Transverse colon (tissue), 4 donors: ENCODE results near the gene CCDC148. TPM values are rescaled to one million over a fixed set of nuclear protein-coding genes. Genes with fewer than 3 reads are reported as not detected.
A peak's percentile ranks its signal among the peaks of the same experiment; 100 is the strongest.

Experiments used
- DNase-seq: peaks from one replicate; pipeline ENCODE4 v3.0.0-alpha.2; 2019
- H3K27ac ChIP-seq, 4 donors: fragments of 200-600 bp; sonication (generic); 2 replicates each; pipeline ENCODE4 v1.5.1; 2016 to 2018; ENCODE audit warnings: inconsistent platforms in 4 of 4
- H3K27me3 ChIP-seq: fragments of 200-600 bp; sonication (generic); 2 replicates; pipeline ENCODE4 v1.5.1; 2017; ENCODE audit warnings: inconsistent platforms
- H3K36me3 ChIP-seq, 4 donors: fragments of 200-600 bp; sonication (generic); 2 replicates each; pipeline ENCODE4 v1.5.1; 2017 to 2019; ENCODE audit warnings: inconsistent platforms in 4 of 4
- H3K4me1 ChIP-seq, 4 donors: fragments of 200-600 bp; sonication (generic); 2 replicates each; pipeline ENCODE4 v1.5.1; 2017 to 2020; ENCODE audit warnings: inconsistent platforms in 4 of 4
- H3K4me3 ChIP-seq, 4 donors: fragments of 200-600 bp; sonication (generic); 1 replicate in 1 of 4; 2 replicates in 3 of 4; pipeline versions ENCODE4 v1.5.1 to v1.6.1; 2017 to 2019; ENCODE audit warnings: inconsistent platforms in 4 of 4
- H3K9me3 ChIP-seq, 2 donors: fragments of 200-600 bp; sonication (generic); 2 replicates each; pipeline ENCODE4 v1.5.1; 2017 to 2019; ENCODE audit warnings: inconsistent platforms in 2 of 2
- CTCF ChIP-seq, 5 experiments: fragments of 200-600 bp in 3 of 5; fragments of 450-650 bp in 2 of 5; sonication (generic) in 3 of 5; IDR thresholded peaks; 1 replicate in 2 of 5; 2 replicates in 3 of 5; pipeline ENCODE4 v1.5.1; 2016 to 2017; ENCODE audit warnings: antibody characterized with exemption in 5 of 5, inconsistent platforms in 3 of 5, mild to moderate bottlenecking in 2 of 5, moderate library complexity in 1 of 5
- EP300 ChIP-seq: sonication (generic); formaldehyde crosslinking; IDR thresholded peaks from one replicate; pipeline ENCODE4 v1.6.1; 2017; ENCODE audit warnings: antibody characterized with exemption, low read depth
- POLR2A ChIP-seq: fragments of 450-650 bp; IDR thresholded peaks from one replicate; pipeline ENCODE4 v1.6.1; 2016; ENCODE audit warnings: antibody characterized with exemption, mild to moderate bottlenecking, moderate library complexity
- POLR2AphosphoS5 ChIP-seq, 3 donors: sonication (generic); formaldehyde crosslinking; IDR thresholded peaks; one replicate each; pipeline ENCODE4 v1.6.1; 2016; ENCODE audit warnings: antibody characterized with exemption in 3 of 3
- WGBS, 2 donors: methylation state at CpG; one replicate each; pipeline ENCODE4 v1.1.5; 2018; ENCODE audit warnings: low coverage in 1 of 2; 5-methylcytosine and 5-hydroxymethylcytosine counted together
- in situ Hi-C, 4 donors: fragments of 200-750 bp; cut with MboI; loops; one replicate each; pipeline versions ENCODE4 v1.15.0 to v1.15.1; 2017; ENCODE audit warnings: low sequenced_read_pairs in 3 of 4, low pct_ligation_motif_present in 1 of 4, low pct_unique_long_range_greater_than_20kb in 1 of 4
- intact Hi-C: fragments of 100-400 bp; cut with DNase I; formaldehyde crosslinking; loops from one replicate; pipeline ENCODE4 v1.15.1; 2023; ENCODE audit warnings: low total_unique reads
- total RNA-seq, 4 donors: library from RNA; depleted of rRNA; stranded (reverse); fragments of >200 nt; gene quantifications; one replicate each; pipeline ENCODE4 v1.1.0, GENCODE V29; 2016

CCDC148 gene
- total RNA-seq, 4 donors from 2014 or later = 0.48 TPM; not detected in 3

GRCh38 chr2:158131919-158132566, 324.5 kb downstream of the CCDC148 start:
- Histone ChIP-seq H3K27me3 (no peaks in the 10 kb centered on the region), H3K9me3 (no peaks in the 10 kb centered on the region), H3K4me1 (peaks cover 7 to 58% (median 22%) of the 10 kb centered on the region in 4 donors), H3K36me3 (no peaks in the 10 kb centered on the region), H3K27ac (peak overlapping the region; percentile 74 to 82 (median 78)), H3K4me3 (no peak overlapping the region)
- intact Hi-C loops (no loop called here), in situ Hi-C loops (no loop called here)
- DNase-seq = no peak
- WGBS, 2 donors = 56 to 67% methylated on average over 3 to 7 of the region's 7 CpGs
- TF ChIP-seq POLR2AphosphoS5 (IDR thresholded peaks at IDR 0.05) (no peak), CTCF (IDR thresholded peaks at IDR 0.05) (no peak), POLR2A (no peak), EP300 (no peak)

- in situ Hi-C loops = no loop called here
- no peaks in the 10 kb centered on the region for H3K27me3 ChIP-seq
- no peaks in the 10 kb centered on the region for H3K9me3 ChIP-seq
- TF ChIP-seq POLR2AphosphoS5 (IDR thresholded peaks at IDR 0.05) (no peak), EP300 (no peak), CTCF (IDR thresholded peaks at IDR 0.05) (no peak), POLR2A (no peak)
- DNase-seq = no peak
- intact Hi-C loops = no loop called here
- WGBS, 2 donors = 45 to 57% methylated on average over 1 of the region's 1 CpG
- peaks cover 7 to 62% (median 23%) of the 10 kb centered on the region in 4 donors for H3K4me1 ChIP-seq
- H3K36me3 ChIP-seq = no peaks in the 10 kb centered on the region
- peak overlapping the region; percentile 74 to 82 (median 78) for H3K27ac ChIP-seq
- H3K4me3 ChIP-seq = no peak overlapping the region
These were observed 325.1 kb downstream of the CCDC148 start for GRCh38 chr2:158131483-158131912.

DNA sequence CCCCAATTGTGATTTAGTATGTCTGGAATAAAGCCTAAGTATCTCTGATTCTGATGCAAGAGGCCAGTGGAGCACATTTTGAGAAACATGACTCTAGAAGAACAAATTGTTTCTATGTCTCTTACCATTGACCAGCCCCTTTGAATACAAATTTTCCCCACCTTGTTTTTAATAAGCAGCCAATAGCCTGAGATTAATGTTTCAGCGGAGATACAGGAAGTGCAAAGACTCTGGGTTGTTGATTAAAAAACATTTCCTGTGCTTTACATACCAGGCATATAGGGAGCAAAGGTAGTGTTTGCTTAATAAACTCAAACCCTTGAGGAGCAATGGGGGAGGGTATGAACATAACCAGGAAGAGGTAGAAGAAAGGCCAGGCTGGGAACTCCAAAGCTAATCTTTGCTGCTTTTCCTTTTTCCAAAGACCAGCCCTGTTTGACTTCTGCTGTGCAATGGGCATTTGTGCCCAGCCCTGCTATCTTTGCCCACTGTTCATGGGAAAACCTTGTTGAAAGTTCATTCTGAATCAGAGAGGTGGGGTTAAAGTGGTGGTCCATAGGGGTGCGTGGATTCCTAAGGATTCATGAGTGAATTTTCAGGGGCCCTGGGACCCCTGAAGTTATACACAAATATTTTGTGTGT, 325.6 kb downstream of the CCDC148 start:
- Histone ChIP-seq H3K4me1 (peaks cover 7 to 67% (median 25%) of the 10 kb centered on the region in 4 donors), H3K9me3 (no peaks in the 10 kb centered on the region), H3K27ac (peak overlapping the region; percentile 74 to 82 (median 78)), H3K4me3 (no peak overlapping the region), H3K36me3 (no peaks in the 10 kb centered on the region), H3K27me3 (no peaks in the 10 kb centered on the region)
- 57 to 59% methylated on average over 1 to 2 of the region's 2 CpGs for WGBS, 2 donors
- intact Hi-C loops (no loop called here), in situ Hi-C loops (no loop called here)
- no peak for DNase-seq
- TF ChIP-seq CTCF (IDR thresholded peaks at IDR 0.05) = no peak
- peak in 1 of 3 donors; percentile 36 for TF ChIP-seq POLR2AphosphoS5 (IDR thresholded peaks at IDR 0.05)
- no peak for TF ChIP-seq POLR2A
- no peak for TF ChIP-seq EP300

GRCh38 chr2:158129037-158129436, 327.5 kb downstream of the CCDC148 start:
- Histone ChIP-seq H3K9me3 (no peaks in the 10 kb centered on the region), H3K27me3 (no peaks in the 10 kb centered on the region), H3K4me1 (peaks cover 7 to 75% (median 27%) of the 10 kb centered on the region in 4 donors), H3K27ac (peak overlapping the region; percentile 57 to 63 (median 61)), H3K36me3 (no peaks in the 10 kb centered on the region), H3K4me3 (no peak overlapping the region)
- no peak for TF ChIP-seq CTCF (IDR thresholded peaks at IDR 0.05)
- no peak for TF ChIP-seq POLR2A
- TF ChIP-seq POLR2AphosphoS5 (IDR thresholded peaks at IDR 0.05) = no peak
- no peak for TF ChIP-seq EP300
- intact Hi-C loops = no loop called here
- WGBS, 2 donors = 57 to 77% methylated on average over 3 to 5 of the region's 5 CpGs
- DNase-seq = no peak
- in situ Hi-C loops = no loop called here
